Hair follicular keratinocyte (primary cell): ENCODE results near the gene ADI1. TPM values are rescaled to one million over a fixed set of nuclear protein-coding genes. Genes with fewer than 3 reads are reported as not detected.

ENCODE experiments used
- total RNA-seq: library from RNA; depleted of rRNA; stranded (reverse); fragments of >200 nt; gene quantifications from 2 replicates; pipeline ENCODE4 v1.2.3, GENCODE V29; 2015

ADI1 gene
- total RNA-seq, result 29.5 and 40.8 TPM in 2 replicates

DNA sequence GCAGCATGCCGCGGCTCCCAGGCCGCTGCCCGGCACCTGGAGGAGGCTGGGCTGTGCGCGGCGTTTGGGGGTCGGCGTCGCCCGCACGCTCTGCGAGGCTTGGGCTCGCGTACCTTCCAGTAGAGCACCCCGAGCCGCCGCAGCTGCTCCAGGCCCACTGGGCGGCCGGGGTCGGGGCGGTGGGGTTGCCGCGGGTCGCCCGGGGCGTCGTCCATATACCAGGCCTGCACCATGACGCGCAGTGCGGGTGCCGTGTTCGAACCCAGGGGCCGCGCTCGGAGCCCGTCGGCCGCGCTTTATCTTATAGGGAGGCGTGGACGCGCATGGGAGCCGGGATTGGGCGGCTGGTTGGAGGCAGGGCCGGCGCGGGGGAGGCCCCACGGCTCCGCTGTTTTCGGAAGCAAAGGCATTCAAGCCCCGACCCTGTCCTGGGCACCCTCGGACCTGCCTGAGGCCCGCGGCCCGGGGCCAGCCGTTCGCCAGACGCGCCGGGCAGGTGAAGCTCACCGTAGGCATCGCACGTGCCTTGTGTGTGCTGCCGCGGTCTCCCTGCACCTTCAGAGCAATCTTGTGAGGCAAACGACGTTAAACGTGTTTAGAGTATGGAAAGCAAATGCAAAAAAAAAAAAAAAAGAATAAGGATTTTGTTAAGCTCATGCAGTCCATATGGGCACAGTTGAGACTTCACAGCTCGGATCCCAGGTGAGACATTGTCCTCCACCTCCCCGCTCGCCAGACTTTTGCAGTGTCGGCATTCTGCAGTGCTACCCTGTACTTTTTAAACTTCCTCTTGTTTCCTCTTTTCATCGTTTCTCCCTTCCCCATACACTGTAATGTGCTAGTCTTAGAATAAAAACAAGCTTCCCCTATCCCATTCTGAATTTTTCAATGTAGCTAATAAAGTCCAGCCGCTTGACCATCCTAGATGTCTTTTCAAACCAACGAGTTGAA is at the start of gene ADI1:
TSS of gene ADI1 (minus strand) at position 277 of the 951 bp plus-strand sequence. CDS start at position 233, 44 bp downstream.

GRCh38 chr2:3558205-3559014 is 39.1 kb upstream of the ADI1 start, which contains the start of gene RNASEH1:
Gene RNASEH1 (minus strand): TSS chr2:3558333. CDS start chr2:3558260, 73 bp downstream.

Other genes starting within 250 kb of the ADI1 start
- gene EIPR1, start 141.7 kb downstream of the ADI1 start, total RNA-seq, result 57.6 and 57.9 TPM in 2 replicates
- gene TRAPPC12, start 139.8 kb downstream of the ADI1 start, total RNA-seq, result 51.3 and 51.4 TPM in 2 replicates
- 22.3 and 25.7 TPM in 2 replicates for gene RNASEH1, start 38.8 kb upstream of the ADI1 start, total RNA-seq
- 3,199 and 3,621 TPM in 2 replicates for gene RPS7, start 55.7 kb upstream of the ADI1 start, total RNA-seq
- 0.31 TPM in 1 of 2 replicates, not detected in the other for gene COLEC11, start 75.6 kb upstream of the ADI1 start, total RNA-seq
- gene ALLC, start 138.7 kb upstream of the ADI1 start, total RNA-seq, result not detected in 2 replicates
- gene DCDC2C, start 184.0 kb upstream of the ADI1 start, total RNA-seq, result not detected in 2 replicates